Spleen (tissue), 11 donors: ENCODE data around the gene PLEKHM2. TPM values are rescaled to one million over a fixed set of nuclear protein-coding genes. Genes with fewer than 3 reads are reported as not detected.
A peak's percentile ranks its signal among the peaks of the same experiment; 100 is the strongest.
"Not testable (repeated sequence)": the region's sequence is repeated elsewhere in the genome, so short reads cannot be mapped to it uniquely, and the experiment has no call there.

Experiments used
- DNase-seq: peaks from one replicate; pipeline ENCODE4 v3.0.0-alpha.2; 2020
- H3K27ac ChIP-seq, 8 donors: fragments of 200-600 bp; sonication (generic) in 7 of 8; 1 replicate in 4 of 8; 2 replicates in 4 of 8; pipeline versions ENCODE4 v1.5.0 to v1.8.0; 2016 to 2021; ENCODE audit warnings: inconsistent platforms in 4 of 8, mild to moderate bottlenecking in 4 of 8, moderate library complexity in 1 of 8
- H3K27me3 ChIP-seq, 7 donors: fragments of 200-600 bp; sonication (generic) in 6 of 7; replicated peaks in 1 of 7; 1 replicate in 4 of 7; 2 replicates in 3 of 7; pipeline versions ENCODE4 v1.5.0 to v1.8.0; 2016 to 2021; ENCODE audit warnings: inconsistent platforms in 3 of 7, mild to moderate bottlenecking in 1 of 7
- H3K36me3 ChIP-seq, 6 donors: fragments of 200-600 bp; sonication (generic) in 5 of 6; 1 replicate in 4 of 6; 2 replicates in 2 of 6; pipeline versions ENCODE4 v1.5.0 to v1.8.0; 2016 to 2021; ENCODE audit warnings: inconsistent platforms in 2 of 6
- H3K4me1 ChIP-seq, 6 donors: fragments of 200-600 bp; sonication (generic) in 5 of 6; 1 replicate in 3 of 6; 2 replicates in 3 of 6; pipeline versions ENCODE4 v1.5.0 to v1.8.0; 2016 to 2021; ENCODE audit warnings: inconsistent platforms in 3 of 6
- H3K4me3 ChIP-seq, 8 donors: fragments of 200-600 bp; sonication (generic) in 7 of 8; 1 replicate in 4 of 8; 2 replicates in 4 of 8; pipeline versions ENCODE4 v1.5.0 to v1.8.0; 2016 to 2021; ENCODE audit warnings: inconsistent platforms in 4 of 8, mild to moderate bottlenecking in 4 of 8, moderate library complexity in 2 of 8
- H3K9me3 ChIP-seq, 8 donors: fragments of 200-600 bp; sonication (generic) in 7 of 8; 1 replicate in 4 of 8; 2 replicates in 4 of 8; pipeline versions ENCODE4 v1.5.0 to v1.8.0; 2016 to 2021; ENCODE audit warnings: inconsistent platforms in 4 of 8
- POLR2A ChIP-seq, 3 donors: fragments of 450-650 bp; IDR thresholded peaks; one replicate each; pipeline ENCODE4 v1.5.1; 2017; ENCODE audit warnings: antibody characterized with exemption in 3 of 3, mild to moderate bottlenecking in 1 of 3
- POLR2AphosphoS5 ChIP-seq, 3 donors: sonication (generic); formaldehyde crosslinking; IDR thresholded peaks; one replicate each; pipeline ENCODE4 v1.5.1; 2017; ENCODE audit warnings: antibody characterized with exemption in 3 of 3
- WGBS, 5 donors: extraction: QIAGEN DNeasy Blood & Tissue Kit in 3 of 5; methylation state at CpG; one replicate each; pipeline versions ENCODE4 v1.1.5 to v1.1.7; 2013 to 2018; 5-methylcytosine and 5-hydroxymethylcytosine counted together
- intact Hi-C: fragments of 100-400 bp; cut with DNase I; formaldehyde crosslinking; loops from one replicate; pipeline ENCODE4 v1.15.0; 2023; ENCODE audit warnings: low total_unique reads
- polyA plus RNA-seq, 3 donors: library from polyadenylated mRNA; stranded (reverse); fragments of 200-250 nt; gene quantifications; one replicate each; pipeline ENCODE4 v1.2.1, GENCODE V29; 2013
- total RNA-seq, 7 donors: library from RNA; depleted of rRNA in 3 of 7; stranded (reverse); fragments of >200 nt in 3 of 7; fragmentation: NEBNext Ultra II Directional in 4 of 7; extraction: Animal tissue kit (Norgen Biotek cat#: 25700) in 4 of 7; gene quantifications; one replicate each; pipeline versions ENCODE4 v1.1.0 to v1.2.1, GENCODE V29; 2016 to 2021
- TF ChIP-seq, protein P1 (sequence below), 11 experiments: fragments of 200-600 bp in 7 of 11; fragments of 450-650 bp in 4 of 11; sonication (generic) in 4 of 11; IDR thresholded peaks in 8 of 11; conservative IDR thresholded peaks in 3 of 11; 1 replicate in 7 of 11; 2 replicates in 4 of 11; pipeline versions ENCODE4 v1.4.0 to v1.8.0; 2016 to 2021; ENCODE audit warnings: antibody characterized with exemption in 11 of 11, inconsistent platforms in 4 of 11, mild to moderate bottlenecking in 1 of 11
- donor health status: healthy with polysubstance abuse.
- donor health status: DM: no; HTN: no; CAD: no; lungs with moderate emphysema.
- donor health status: DM: no; HTN: no; CAD: no.
- donor health status: Bipolar disorder and iron deficiency.
- donor health status: healthy.
- donor health status: DM: no; HTN: no; CAD: no.
- donor health status: DM: yes; HTN: yes; CAD: no.

Gene PLEKHM2
- total and polyA plus RNA-seq, 10 donors = 25.9 to 96.0 (median 60.6) TPM

DNA sequence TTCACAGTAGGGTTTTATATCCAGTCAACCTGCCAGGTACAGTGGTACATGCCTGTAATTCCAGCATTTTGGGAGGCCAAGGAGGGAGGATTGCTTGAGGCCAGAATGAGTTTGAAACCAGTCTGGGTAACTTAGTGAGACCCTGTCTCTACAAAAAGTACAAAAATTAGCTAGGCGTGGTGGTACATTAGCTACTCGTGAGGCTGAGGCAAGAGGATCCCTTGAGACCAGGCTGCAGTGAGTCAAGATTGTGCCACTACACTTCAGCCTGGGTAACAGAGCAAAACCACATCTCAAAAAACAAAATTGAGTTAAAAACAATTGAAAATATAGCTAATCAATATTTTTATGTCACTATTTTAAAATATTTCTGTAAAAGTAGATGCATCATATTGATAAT, 33.7 kb upstream of the PLEKHM2 start:
- Histone ChIP-seq H3K9me3 (no peaks in the 10 kb centered on the region), H3K4me3 (no peak overlapping the region), H3K27ac (no peak overlapping the region), H3K36me3 (peaks cover 0 to 100% (median 75%) of the 10 kb centered on the region in 6 donors), H3K27me3 (no peaks in the 10 kb centered on the region), H3K4me1 (no peaks in the 10 kb centered on the region)
- 78 to 89% (median 87%) methylated on average over 2 of the region's 2 CpGs for WGBS, 5 donors
- intact Hi-C loops = no loop called here
- TF ChIP-seq POLR2AphosphoS5 (IDR thresholded peaks at IDR 0.05) (no peak), POLR2A (IDR thresholded peaks at IDR 0.05) (no peak)
- TF ChIP-seq, protein P1, sequence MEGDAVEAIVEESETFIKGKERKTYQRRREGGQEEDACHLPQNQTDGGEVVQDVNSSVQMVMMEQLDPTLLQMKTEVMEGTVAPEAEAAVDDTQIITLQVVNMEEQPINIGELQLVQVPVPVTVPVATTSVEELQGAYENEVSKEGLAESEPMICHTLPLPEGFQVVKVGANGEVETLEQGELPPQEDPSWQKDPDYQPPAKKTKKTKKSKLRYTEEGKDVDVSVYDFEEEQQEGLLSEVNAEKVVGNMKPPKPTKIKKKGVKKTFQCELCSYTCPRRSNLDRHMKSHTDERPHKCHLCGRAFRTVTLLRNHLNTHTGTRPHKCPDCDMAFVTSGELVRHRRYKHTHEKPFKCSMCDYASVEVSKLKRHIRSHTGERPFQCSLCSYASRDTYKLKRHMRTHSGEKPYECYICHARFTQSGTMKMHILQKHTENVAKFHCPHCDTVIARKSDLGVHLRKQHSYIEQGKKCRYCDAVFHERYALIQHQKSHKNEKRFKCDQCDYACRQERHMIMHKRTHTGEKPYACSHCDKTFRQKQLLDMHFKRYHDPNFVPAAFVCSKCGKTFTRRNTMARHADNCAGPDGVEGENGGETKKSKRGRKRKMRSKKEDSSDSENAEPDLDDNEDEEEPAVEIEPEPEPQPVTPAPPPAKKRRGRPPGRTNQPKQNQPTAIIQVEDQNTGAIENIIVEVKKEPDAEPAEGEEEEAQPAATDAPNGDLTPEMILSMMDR (IDR thresholded peaks at IDR 0.05 in 8 of 11, conservative IDR thresholded peaks at IDR 0.05 in 3 of 11) = no peak
- no peak for DNase-seq

- H3K4me3 ChIP-seq, H3K27ac ChIP-seq, DNase-seq, intact Hi-C loops, H3K9me3 ChIP-seq, H3K27me3 ChIP-seq: not testable (repeated sequence)
- H3K36me3 ChIP-seq = peaks cover 0 to 100% (median 78%) of the 10 kb centered on the region in 6 donors
- H3K4me1 ChIP-seq = peaks cover 0 to 10% (median 0%) of the 10 kb centered on the region in 6 donors
- WGBS, 5 donors = 96 to 100% (median 100%) methylated on average over 1 to 6 of the region's 6 CpGs
Measured at GRCh38 chr1:15652130-15652529, 32.0 kb upstream of the PLEKHM2 start.

- intact Hi-C loops = no loop called here
- H3K27ac ChIP-seq = no peak overlapping the region
- DNase-seq = no peak
- no peak overlapping the region for H3K4me3 ChIP-seq
- H3K27me3 ChIP-seq = no peaks in the 10 kb centered on the region
- TF ChIP-seq POLR2A (IDR thresholded peaks at IDR 0.05) = no peak
- TF ChIP-seq POLR2AphosphoS5 (IDR thresholded peaks at IDR 0.05) = no peak
- TF ChIP-seq, protein P1 (IDR thresholded peaks at IDR 0.05 in 8 of 11, conservative IDR thresholded peaks at IDR 0.05 in 3 of 11) = no peak
- H3K4me1 ChIP-seq = peaks cover 0 to 15% (median 0%) of the 10 kb centered on the region in 6 donors
- 93 to 97% (median 95%) methylated on average over 6 of the region's 6 CpGs for WGBS, 5 donors
- no peaks in the 10 kb centered on the region for H3K9me3 ChIP-seq
- H3K36me3 ChIP-seq = peaks cover 0 to 100% (median 75%) of the 10 kb centered on the region in 6 donors
Measured at GRCh38 chr1:15654091-15654690, 29.9 kb upstream of the PLEKHM2 start.

DNA sequence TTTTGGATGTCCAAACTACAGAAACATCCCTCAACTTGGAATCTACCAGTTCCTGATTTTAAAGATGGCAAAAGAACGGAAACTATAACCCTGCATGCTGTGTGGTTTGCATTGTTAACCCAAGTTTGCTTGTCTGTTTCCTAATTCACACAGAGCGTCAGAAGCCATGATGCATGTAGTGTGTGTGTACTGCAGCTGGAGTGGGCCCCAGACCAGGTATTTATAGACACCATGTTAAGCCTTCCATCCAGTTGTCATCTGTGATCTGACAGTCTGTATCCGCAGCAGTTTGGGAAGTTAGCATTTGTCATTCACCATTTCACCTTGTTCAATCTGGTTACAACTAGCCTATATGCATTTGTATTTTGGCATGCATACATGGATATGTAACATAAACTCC, 27.7 kb upstream of the PLEKHM2 start:
- Histone ChIP-seq H3K36me3 (peaks cover 4 to 100% (median 75%) of the 10 kb centered on the region in 6 donors), H3K27ac (peak overlapping the region in 4 of 8 donors; percentile 3 to 47 (median 20)), H3K4me1 (peaks cover 0 to 15% (median 0%) of the 10 kb centered on the region in 6 donors), H3K9me3 (no peaks in the 10 kb centered on the region), H3K4me3 (no peak overlapping the region), H3K27me3 (no peaks in the 10 kb centered on the region)
- 84 to 93% (median 88%) methylated on average over 3 of the region's 3 CpGs for WGBS, 5 donors
- DNase-seq = no peak
- intact Hi-C loops = no loop called here
- TF ChIP-seq, protein P1 (IDR thresholded peaks at IDR 0.05 in 8 of 11, conservative IDR thresholded peaks at IDR 0.05 in 3 of 11) = no peak
- TF ChIP-seq POLR2A (IDR thresholded peaks at IDR 0.05) (no peak), POLR2AphosphoS5 (IDR thresholded peaks at IDR 0.05) (no peak)
